HG03039 (cell line): Measurements from ENCODE around the gene IGSF9B.

Experiments used
- ATAC-seq: cut with Tn5 transposase; IDR thresholded peaks from one replicate; pipeline ENCODE4 v1.9.1; 2021; ENCODE audit warnings: mild to moderate bottlenecking, moderate library complexity; ENCODE audit not compliant: unreplicated experiment

Gene IGSF9B

GRCh38 chr11:133864756-133865155, 92.0 kb downstream of the IGSF9B start:
- no peak for ATAC-seq

GRCh38 chr11:133860151-133860550, 96.6 kb downstream of the IGSF9B start:
- ATAC-seq = no peak
